Endodermal cell (in vitro differentiated cells): ENCODE data around the gene RIMS1. TPM values are rescaled to one million over a fixed set of nuclear protein-coding genes. Genes with fewer than 3 reads are reported as not detected.

Experiments used
- DNase-seq: peaks from one replicate; pipeline ENCODE4 v3.0.0-alpha.2; 2017
- H3K27ac ChIP-seq: 2 replicates; pipeline ENCODE4 v1.5.1; 2013; ENCODE audit warnings: mild to moderate bottlenecking, low read depth, low read length, moderate library complexity
- H3K27me3 ChIP-seq: 2 replicates; pipeline ENCODE4 v1.6.1; 2013; ENCODE audit warnings: mild to moderate bottlenecking, low read length, moderate library complexity; ENCODE audit not compliant: insufficient read depth, control insufficient read depth, poor library complexity, severe bottlenecking
- H3K36me3 ChIP-seq: 2 replicates; pipeline ENCODE4 v1.7.0; 2013; ENCODE audit warnings: mild to moderate bottlenecking, low read length, moderate library complexity; ENCODE audit not compliant: control insufficient read depth, insufficient read depth
- H3K4me1 ChIP-seq: one replicate; pipeline ENCODE4 v1.7.0; 2013; ENCODE audit warnings: low read length; ENCODE audit not compliant: control insufficient read depth, insufficient read depth
- H3K4me3 ChIP-seq: 2 replicates; pipeline ENCODE4 v1.5.1; 2013; ENCODE audit warnings: mild to moderate bottlenecking, low read length, moderate library complexity
- H3K9ac ChIP-seq: 2 replicates; pipeline ENCODE4 v1.6.1; 2013; ENCODE audit warnings: mild to moderate bottlenecking, low read length, moderate library complexity; ENCODE audit not compliant: poor library complexity, severe bottlenecking; ENCODE audit errors: extremely low read depth
- H3K9me3 ChIP-seq: 2 replicates; pipeline ENCODE4 v1.6.1; 2013; ENCODE audit warnings: mild to moderate bottlenecking, low read length, moderate library complexity; ENCODE audit not compliant: control insufficient read depth
- H3K27ac Mint-ChIP-seq: 2 replicates; pipeline ENCODE4 v1.8.0; 2020; ENCODE audit warnings: mixed read lengths
- H3K27me3 Mint-ChIP-seq: 2 replicates; pipeline ENCODE4 v1.8.0; 2021; ENCODE audit warnings: mild to moderate bottlenecking, mixed read lengths; ENCODE audit not compliant: insufficient read depth
- H3K36me3 Mint-ChIP-seq: 2 replicates; pipeline ENCODE4 v1.8.0; 2020; ENCODE audit warnings: low read depth, mixed read lengths
- H3K4me1 Mint-ChIP-seq: 2 replicates; pipeline ENCODE4 v1.8.0; 2020; ENCODE audit warnings: mixed read lengths
- H3K4me3 Mint-ChIP-seq: 2 replicates; pipeline ENCODE4 v1.8.0; 2020; ENCODE audit warnings: mild to moderate bottlenecking, moderate library complexity, mixed read lengths
- H3K9me3 Mint-ChIP-seq: 2 replicates; pipeline ENCODE4 v1.8.0; 2020; ENCODE audit warnings: mild to moderate bottlenecking, mixed read lengths
- WGBS, 2 experiments: methylation state at CpG; one replicate each; pipeline versions ENCODE4 v1.1.5 to v1.1.7; 2013; ENCODE audit warnings: missing lambda C conversion rate in 2 of 2, mixed read lengths in 1 of 2; ENCODE audit not compliant: insufficient coverage in 1 of 2, insufficient read length in 1 of 2; 5-methylcytosine and 5-hydroxymethylcytosine counted together
- total RNA-seq, 2 donors: library from RNA; stranded (reverse); fragmentation: NEBNext Ultra II Directional in 1 of 2; extraction: Animal tissue kit (Norgen Biotek cat#: 25700) in 1 of 2; gene quantifications; 2 replicates in 1 of 2; 3 replicates in 1 of 2; pipeline ENCODE4 v1.2.1, GENCODE V29; 2021
- TF ChIP-seq, protein P1 (sequence below): fragments of 200-600 bp; sonication (generic); conservative IDR thresholded peaks from 2 replicates; pipeline ENCODE4 v1.5.0; 2021; ENCODE audit warnings: antibody characterized with exemption, mild to moderate bottlenecking

RIMS1 gene
- total RNA-seq, 2 donors from 2014 or later, result 1.1 to 1.6 TPM

DNA sequence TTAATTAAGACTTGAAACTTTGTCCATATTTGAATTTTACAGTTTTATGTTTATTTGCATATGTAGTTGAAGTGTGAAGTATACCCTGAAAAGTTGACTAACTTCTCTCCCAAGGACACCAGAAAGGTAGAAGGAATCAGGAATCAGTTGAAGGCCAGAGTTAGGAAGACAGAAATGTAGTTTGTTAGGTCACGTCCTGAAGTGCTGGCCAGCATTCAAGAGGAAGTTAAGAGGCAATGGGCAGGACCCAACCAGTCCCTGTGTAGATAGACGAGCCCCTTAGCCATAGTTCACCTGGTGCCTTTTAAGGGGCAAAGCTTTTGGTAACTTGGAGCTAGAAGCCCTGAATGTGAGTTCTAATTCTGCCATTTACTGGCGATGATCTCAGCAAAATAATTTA lies 485.1 kb downstream of the RIMS1 start:
- no peaks in the 10 kb centered on the region for H3K27me3 ChIP-seq
- Mint-ChIP-seq H3K27me3 (no peaks in the 10 kb centered on the region), H3K36me3 (no peaks in the 10 kb centered on the region), H3K27ac (no peak overlapping the region), H3K4me1 (peaks cover 22% of the 10 kb centered on the region), H3K9me3 (no peaks in the 10 kb centered on the region), H3K4me3 (no peak overlapping the region)
- TF ChIP-seq, protein P1, sequence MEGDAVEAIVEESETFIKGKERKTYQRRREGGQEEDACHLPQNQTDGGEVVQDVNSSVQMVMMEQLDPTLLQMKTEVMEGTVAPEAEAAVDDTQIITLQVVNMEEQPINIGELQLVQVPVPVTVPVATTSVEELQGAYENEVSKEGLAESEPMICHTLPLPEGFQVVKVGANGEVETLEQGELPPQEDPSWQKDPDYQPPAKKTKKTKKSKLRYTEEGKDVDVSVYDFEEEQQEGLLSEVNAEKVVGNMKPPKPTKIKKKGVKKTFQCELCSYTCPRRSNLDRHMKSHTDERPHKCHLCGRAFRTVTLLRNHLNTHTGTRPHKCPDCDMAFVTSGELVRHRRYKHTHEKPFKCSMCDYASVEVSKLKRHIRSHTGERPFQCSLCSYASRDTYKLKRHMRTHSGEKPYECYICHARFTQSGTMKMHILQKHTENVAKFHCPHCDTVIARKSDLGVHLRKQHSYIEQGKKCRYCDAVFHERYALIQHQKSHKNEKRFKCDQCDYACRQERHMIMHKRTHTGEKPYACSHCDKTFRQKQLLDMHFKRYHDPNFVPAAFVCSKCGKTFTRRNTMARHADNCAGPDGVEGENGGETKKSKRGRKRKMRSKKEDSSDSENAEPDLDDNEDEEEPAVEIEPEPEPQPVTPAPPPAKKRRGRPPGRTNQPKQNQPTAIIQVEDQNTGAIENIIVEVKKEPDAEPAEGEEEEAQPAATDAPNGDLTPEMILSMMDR, result no peak
- no peaks in the 10 kb centered on the region for H3K36me3 ChIP-seq
- peaks cover 12% of the 10 kb centered on the region for H3K4me1 ChIP-seq
- H3K9me3 ChIP-seq, result no peaks in the 10 kb centered on the region
- no peak overlapping the region for H3K27ac ChIP-seq
- 86 to 93% methylated on average over 2 to 3 of the region's 3 CpGs for WGBS, 2 experiments
- H3K9ac ChIP-seq, result no peak overlapping the region
- H3K4me3 ChIP-seq, result no peak overlapping the region
- DNase-seq, result no peak

DNA sequence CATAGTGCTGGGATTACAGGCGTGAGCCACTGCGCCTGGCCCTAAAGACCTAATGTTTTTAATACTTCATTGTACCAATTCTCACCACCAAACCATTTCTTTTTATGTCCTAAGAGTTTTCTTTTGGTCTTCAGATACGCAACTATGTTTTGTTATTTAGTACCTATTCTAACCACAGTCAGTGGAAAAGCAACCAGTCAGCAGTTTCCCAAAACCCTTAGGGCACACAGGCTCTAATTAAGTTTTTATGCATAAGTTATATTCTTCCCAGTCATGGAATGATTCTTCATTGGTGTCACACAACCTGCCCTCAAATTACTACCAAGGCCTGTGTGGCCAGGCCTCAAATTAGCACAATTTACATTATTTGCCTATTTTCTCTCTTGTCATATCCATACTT lies 487.8 kb downstream of the RIMS1 start:
- Histone ChIP-seq H3K27ac (no peak overlapping the region), H3K9ac (no peak overlapping the region), H3K4me1 (peaks cover 12% of the 10 kb centered on the region), H3K36me3 (no peaks in the 10 kb centered on the region), H3K9me3 (no peaks in the 10 kb centered on the region), H3K4me3 (no peak overlapping the region), H3K27me3 (no peaks in the 10 kb centered on the region)
- H3K36me3 Mint-ChIP-seq, result no peaks in the 10 kb centered on the region
- no peaks in the 10 kb centered on the region for H3K9me3 Mint-ChIP-seq
- H3K4me1 Mint-ChIP-seq, result peaks cover 17% of the 10 kb centered on the region
- H3K4me3 Mint-ChIP-seq, result no peak overlapping the region
- TF ChIP-seq, protein P1, result no peak
- 75 to 94% methylated on average over 2 to 3 of the region's 3 CpGs for WGBS, 2 experiments
- DNase-seq, result no peak
- no peaks in the 10 kb centered on the region for H3K27me3 Mint-ChIP-seq
- H3K27ac Mint-ChIP-seq, result no peak overlapping the region

DNA sequence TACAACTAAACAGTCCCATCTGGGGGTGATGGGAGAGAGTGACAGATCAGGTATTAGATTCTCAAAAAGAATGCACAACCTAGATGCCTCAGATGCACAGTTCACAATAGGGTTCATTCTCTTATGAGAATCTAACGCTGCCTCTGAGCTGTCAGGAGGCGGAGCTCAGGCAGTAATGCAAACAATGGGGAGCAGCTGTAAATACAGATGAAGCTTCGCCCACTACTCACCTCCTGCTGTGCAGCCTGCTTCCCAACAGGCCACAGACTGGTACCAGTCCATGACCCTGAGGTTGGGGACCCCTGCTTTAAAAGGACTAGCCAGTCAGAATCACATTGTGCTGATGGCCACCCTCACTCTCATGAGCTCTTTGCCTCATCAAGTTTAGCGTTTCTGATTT lies 488.5 kb downstream of the RIMS1 start:
- Mint-ChIP-seq H3K4me3 (no peak overlapping the region), H3K4me1 (peaks cover 10% of the 10 kb centered on the region), H3K27ac (no peak overlapping the region), H3K36me3 (no peaks in the 10 kb centered on the region), H3K9me3 (no peaks in the 10 kb centered on the region), H3K27me3 (no peaks in the 10 kb centered on the region)
- Histone ChIP-seq H3K4me1 (peaks cover 7% of the 10 kb centered on the region), H3K27ac (no peak overlapping the region), H3K9ac (no peak overlapping the region), H3K4me3 (no peak overlapping the region), H3K36me3 (no peaks in the 10 kb centered on the region), H3K9me3 (no peaks in the 10 kb centered on the region), H3K27me3 (no peaks in the 10 kb centered on the region)
- DNase-seq, result peak; percentile 66
- TF ChIP-seq, protein P1, result no peak
- 40 to 64% methylated on average over 2 to 4 of the region's 4 CpGs for WGBS, 2 experiments
